ENCODE data around the gene AUP1. TPM values are rescaled to one million over a fixed set of nuclear protein-coding genes. Genes with fewer than 3 reads are reported as not detected.

The AUP1 gene
- total RNA-seq, 1 donor from 2014 or later = 50.0 TPM

DNA sequence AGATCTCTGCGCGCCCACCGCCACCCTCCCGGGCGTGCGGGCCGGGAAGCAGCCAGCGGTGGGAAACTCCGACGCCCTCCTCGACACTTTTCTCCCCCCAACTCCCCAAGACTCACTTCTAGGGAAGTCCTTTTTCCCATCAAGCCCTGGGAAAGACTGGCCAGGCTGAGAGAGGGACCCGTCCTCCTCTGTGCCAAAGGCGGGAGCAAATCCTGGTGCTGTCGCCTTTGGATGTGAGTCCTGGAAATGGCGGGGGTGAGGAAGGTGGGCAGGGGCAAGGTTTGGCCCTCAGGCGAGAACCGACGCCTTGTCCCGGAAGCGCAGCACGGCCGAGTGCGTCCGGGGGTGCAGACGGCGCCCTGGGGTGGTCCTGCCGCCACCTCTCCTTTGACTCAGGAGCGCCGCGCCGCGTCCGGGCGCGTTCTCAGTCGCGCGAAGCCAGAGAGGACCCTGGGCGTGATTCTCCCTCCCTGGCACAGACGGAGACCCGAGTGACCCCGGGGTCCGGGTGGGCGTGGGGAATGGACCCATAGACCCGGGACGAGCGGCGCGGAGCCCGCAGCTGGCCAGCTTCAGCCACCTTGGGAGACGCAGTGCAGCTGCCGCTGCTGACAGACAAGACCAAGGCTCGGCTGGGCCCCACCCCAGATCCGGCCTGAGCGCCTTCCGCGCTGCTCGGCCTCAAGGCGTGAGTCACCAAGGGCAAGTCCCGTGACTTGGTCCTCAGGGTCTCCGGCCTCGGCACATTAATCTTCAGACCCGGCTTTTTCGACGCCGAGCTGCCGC is 26.6 kb downstream of the AUP1 start:
- intact Hi-C loops (cut with DNase I) = loop anchor here (5.0 kb wide), 1 partner anchor 84 kb away; no protein-coding TSS in a partner anchor
- DNase-seq (ENCODE audit: low spot score) = peak; percentile 93

- no peak for DNase-seq (ENCODE audit: low spot score)
- intact Hi-C loops (cut with DNase I) = loop anchor here (5.0 kb wide), 1 partner anchor 85 kb away; no protein-coding TSS in a partner anchor
These were observed 27.3 kb downstream of the AUP1 start for GRCh38 chr2:74502147-74502719.

- intact Hi-C loops (cut with DNase I) = loop anchor here (5.0 kb wide), 1 partner anchor 86 kb away; no protein-coding TSS in a partner anchor
- DNase-seq (ENCODE audit: low spot score) = no peak
These were observed 28.0 kb downstream of the AUP1 start for GRCh38 chr2:74501335-74502071.

DNA sequence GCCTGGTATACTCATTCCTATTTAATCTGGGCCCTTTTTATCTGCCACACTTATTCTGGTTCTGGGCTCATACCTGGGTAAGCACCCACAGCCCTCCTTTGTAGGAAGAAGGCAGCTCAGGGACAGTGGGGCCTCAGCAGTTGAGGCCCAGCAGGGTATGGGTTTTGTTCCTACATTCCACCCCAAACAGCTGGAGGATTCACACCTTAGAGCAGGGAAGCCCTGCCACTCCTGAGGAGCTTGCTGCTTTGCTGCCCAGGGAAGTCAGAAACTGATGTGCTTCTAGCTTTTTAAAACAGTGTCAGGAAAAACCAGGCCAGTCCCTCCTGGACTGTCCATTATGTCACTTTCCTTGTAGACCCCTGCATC is 28.9 kb downstream of the AUP1 start:
- no peak for DNase-seq (ENCODE audit: low spot score)
- intact Hi-C loops (cut with DNase I) = loop anchor here (5.0 kb wide), 1 partner anchor 87 kb away; no protein-coding TSS in a partner anchor

GRCh38 chr2:74499940-74500577 is 29.4 kb downstream of the AUP1 start:
- intact Hi-C loops (cut with DNase I) = loop anchor here (5.0 kb wide), 1 partner anchor 87 kb away; no protein-coding TSS in a partner anchor

DNA sequence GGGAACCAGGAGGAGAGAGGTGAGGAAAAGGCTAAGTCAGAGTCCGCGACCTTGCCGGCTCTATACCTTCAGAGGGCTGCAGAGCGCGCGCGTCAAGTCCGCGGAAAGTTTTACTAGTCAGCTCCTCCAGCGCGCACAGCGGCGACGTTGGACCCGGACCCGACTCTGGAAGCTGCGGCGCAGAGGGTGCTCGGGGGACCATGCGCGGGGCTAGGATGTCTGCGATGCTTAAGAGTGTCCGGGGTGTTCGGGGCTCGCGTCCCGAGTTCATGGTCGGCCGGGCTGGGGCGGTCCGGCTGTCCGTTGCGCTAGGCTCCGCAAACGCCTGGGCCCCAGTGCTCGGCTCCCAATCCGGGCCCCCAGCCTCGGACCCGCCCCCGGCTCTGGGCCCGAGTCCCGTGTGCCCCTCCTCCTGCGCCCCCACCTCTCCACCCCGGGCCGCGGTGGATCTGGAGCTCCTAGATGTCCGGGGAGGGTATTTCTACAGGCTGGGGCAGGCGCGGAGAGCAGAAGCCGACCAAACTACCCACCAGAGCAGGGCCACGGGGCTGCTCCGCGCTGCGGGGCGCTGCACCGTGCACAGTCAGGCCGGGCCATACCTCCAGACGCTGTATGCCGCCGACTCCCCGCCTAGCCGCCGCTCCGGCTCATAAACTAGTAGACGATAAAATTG is 30.1 kb downstream of the AUP1 start, which contains the start of gene LBX2:
TSS of gene LBX2 (minus strand) at position 337 of the 673 bp plus-strand sequence. CDS start at position 271, 66 bp downstream.
- no peak for DNase-seq (ENCODE audit: low spot score)

More at GRCh38 chr2:74499940-74500577, 29.4 kb downstream of the AUP1 start:
- DNase-seq (ENCODE audit: low spot score) = no peak

GRCh38 chr2:74498500-74499266 is 30.8 kb downstream of the AUP1 start:
- intact Hi-C loops (cut with DNase I) = no loop called here
- DNase-seq (ENCODE audit: low spot score) = no peak

More for the DNA sequence above, 30.1 kb downstream of the AUP1 start, which contains the start of gene LBX2:
- intact Hi-C loops (cut with DNase I) = no loop called here

- intact Hi-C loops (cut with DNase I) = no loop called here
- no peak for DNase-seq (ENCODE audit: low spot score)
These were observed 31.6 kb downstream of the AUP1 start for GRCh38 chr2:74497777-74498499.

DNA sequence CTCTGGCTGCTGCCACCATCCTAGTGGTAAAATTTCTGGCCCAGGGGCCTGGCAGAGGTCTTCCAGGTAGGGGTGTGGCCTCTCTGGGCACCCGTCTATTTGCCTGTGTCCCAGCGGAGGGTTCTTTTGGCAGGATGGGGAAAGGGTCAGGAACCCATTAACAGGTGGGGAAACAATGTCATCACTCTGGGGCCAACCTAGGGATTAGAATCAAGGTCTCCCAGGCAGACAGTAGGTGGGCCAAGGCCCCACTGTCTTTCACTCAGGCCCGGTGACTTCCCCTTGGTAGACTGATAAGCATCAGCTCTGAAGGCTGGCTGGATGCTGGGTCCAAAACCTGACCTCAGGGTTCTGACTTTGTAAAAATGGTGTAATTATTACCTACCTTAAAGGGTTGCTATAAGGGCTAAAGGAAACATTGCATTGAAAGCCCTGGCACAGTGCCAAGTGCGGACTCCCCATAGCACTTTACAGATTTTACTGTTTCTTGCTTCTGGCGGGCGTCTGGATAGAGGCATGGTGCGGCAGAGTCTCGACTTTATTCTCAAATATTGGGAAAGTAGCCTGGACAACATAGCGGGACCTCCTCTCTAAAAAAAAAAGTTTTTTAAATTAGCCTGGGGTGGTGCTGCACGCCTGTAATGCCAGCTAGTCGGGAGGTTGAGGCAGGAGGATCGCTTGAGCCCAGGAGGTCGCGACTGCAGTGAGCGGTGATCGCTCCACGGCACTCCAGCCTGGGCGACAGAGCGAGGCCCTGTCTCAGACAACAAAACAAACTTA is 32.3 kb downstream of the AUP1 start:
- intact Hi-C loops (cut with DNase I) = no loop called here
- no peak for DNase-seq (ENCODE audit: low spot score)

- DNase-seq (ENCODE audit: low spot score) = no peak
- intact Hi-C loops (cut with DNase I) = no loop called here
These were observed 34.1 kb downstream of the AUP1 start for GRCh38 chr2:74495440-74495839.

DNA sequence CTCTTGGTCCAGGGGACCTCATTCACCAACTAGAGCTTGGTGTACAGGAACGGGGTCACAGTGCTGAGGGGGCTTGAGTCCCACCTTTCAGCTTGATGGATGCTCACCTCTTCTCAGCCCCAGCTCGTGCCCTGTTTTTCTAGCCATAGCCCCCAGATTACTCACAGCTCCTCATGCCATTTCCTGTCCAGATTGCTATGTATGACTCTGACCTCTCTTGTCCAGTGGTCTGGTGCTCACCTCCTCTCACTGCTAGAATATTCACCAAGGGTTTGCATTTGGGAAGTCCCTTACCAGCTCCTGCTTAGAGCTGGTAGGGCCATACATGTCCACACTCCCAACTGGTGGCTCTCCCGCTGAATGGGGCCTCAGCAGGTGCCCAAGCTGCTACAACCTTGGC is 36.0 kb downstream of the AUP1 start:
- DNase-seq (ENCODE audit: low spot score) = no peak
- intact Hi-C loops (cut with DNase I) = no loop called here

GRCh38 chr2:74491648-74492544 is 37.6 kb downstream of the AUP1 start:
- no peak for DNase-seq (ENCODE audit: low spot score)
- intact Hi-C loops (cut with DNase I) = no loop called here

DNA sequence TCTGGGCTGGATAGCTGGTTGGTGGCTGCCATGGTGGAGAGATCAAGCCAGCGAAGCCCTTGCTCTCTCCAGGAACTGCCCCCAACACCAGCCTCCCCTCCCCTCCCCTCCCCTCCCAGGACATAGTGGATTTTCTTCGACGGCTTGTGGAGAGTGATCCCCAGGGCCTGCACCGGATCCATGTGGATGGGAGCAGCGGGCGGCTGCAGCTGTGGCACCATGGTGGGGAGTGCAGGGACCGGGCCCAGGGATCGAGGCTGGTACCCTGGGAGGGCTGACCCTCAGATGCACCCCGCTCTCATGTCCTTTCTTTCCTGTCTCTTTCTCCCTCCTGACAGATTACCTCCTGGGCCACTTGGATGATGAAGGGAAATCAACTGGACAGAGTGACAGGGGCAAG is 39.6 kb downstream of the AUP1 start:
- intact Hi-C loops (cut with DNase I) = no loop called here
- DNase-seq (ENCODE audit: low spot score) = no peak

DNA sequence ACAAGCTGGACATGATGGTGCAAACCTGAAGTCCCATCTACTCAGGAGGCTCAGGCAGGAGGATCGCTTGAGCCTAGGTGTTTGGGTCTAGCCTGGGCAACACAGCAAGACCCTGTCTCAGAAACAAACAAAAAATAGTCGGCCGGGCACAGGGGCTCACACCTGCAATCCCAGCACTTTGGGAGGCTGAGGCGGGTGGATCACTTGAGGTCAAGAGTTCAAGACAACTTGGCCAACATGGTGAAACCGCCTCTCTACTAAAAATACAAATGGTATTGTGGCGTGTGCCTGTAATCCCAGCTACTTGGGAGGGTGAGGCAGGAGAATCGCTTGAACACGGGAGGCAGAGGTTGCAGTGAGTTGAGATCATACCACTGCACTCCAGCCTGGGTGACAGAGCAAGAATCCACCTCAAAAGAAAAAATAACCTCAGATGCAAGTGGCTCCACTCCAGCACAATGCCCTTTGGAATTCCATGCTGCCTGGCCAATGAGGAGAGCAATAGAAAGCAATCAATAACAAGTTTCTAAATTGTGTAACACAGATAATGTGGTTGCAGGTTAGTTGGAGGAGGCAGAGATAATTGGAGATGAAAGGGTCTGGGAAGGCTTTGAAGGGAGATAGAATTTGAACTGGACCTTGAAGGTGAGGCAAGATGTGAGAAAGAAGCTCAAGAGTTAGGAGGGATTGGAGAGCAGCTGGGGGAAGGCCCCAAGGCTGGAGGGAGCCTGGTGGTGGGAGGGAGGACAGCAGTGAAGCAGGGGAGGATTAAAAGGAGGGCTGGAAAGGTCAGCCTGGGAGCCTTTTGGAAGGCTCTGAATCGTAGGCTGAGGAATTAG is 40.6 kb downstream of the AUP1 start:
- DNase-seq (ENCODE audit: low spot score) = no peak
- intact Hi-C loops (cut with DNase I) = no loop called here

GRCh38 chr2:74486141-74486540 is 43.4 kb downstream of the AUP1 start:
- no peak for DNase-seq (ENCODE audit: low spot score)
- intact Hi-C loops (cut with DNase I) = no loop called here
